Esophagus muscularis mucosa (tissue), 4 donors: ENCODE measurements around the gene REX1BD. TPM values are rescaled to one million over a fixed set of nuclear protein-coding genes. Genes with fewer than 3 reads are reported as not detected.

ENCODE experiments used
- DNase-seq: peaks from one replicate; pipeline ENCODE4 v3.0.0-alpha.2; 2017; ENCODE audit errors: extremely low spot score
- H3K27ac ChIP-seq, 4 donors: fragments of 200-600 bp; sonication (generic); replicated peaks in 1 of 4; 1 replicate in 3 of 4; 2 replicates in 1 of 4; pipeline ENCODE4 v1.5.1; 2016 to 2019; ENCODE audit warnings: mild to moderate bottlenecking in 1 of 4
- H3K27me3 ChIP-seq, 4 donors: fragments of 200-600 bp; sonication (generic); one replicate each; pipeline versions ENCODE4 v1.5.1 to v1.6.0; 2016 to 2019
- H3K36me3 ChIP-seq, 4 donors: fragments of 200-600 bp; sonication (generic); one replicate each; pipeline ENCODE4 v1.5.1; 2016 to 2019
- H3K4me1 ChIP-seq, 4 donors: fragments of 200-600 bp; sonication (generic); one replicate each; pipeline ENCODE4 v1.5.1; 2016 to 2019
- H3K4me3 ChIP-seq, 4 donors: fragments of 200-600 bp; sonication (generic); 1 replicate in 2 of 4; 2 replicates in 2 of 4; pipeline ENCODE4 v1.5.1; 2016 to 2019; ENCODE audit warnings: mild to moderate bottlenecking in 4 of 4, moderate library complexity in 1 of 4
- H3K9me3 ChIP-seq, 4 donors: fragments of 200-600 bp; sonication (generic); 1 replicate in 3 of 4; 2 replicates in 1 of 4; pipeline ENCODE4 v1.5.1; 2016 to 2019
- CTCF ChIP-seq, 3 experiments: fragments of 200-600 bp in 2 of 3; fragments of 450-650 bp in 1 of 3; sonication (generic) in 2 of 3; IDR thresholded peaks; one replicate each; pipeline ENCODE4 v1.5.1; 2017 to 2019; ENCODE audit warnings: antibody characterized with exemption in 3 of 3, mild to moderate bottlenecking in 2 of 3, moderate library complexity in 1 of 3
- EP300 ChIP-seq: sonication (generic); formaldehyde crosslinking; IDR thresholded peaks from one replicate; pipeline ENCODE4 v1.6.1; 2017; ENCODE audit warnings: antibody characterized with exemption
- POLR2A ChIP-seq: fragments of 450-650 bp; IDR thresholded peaks from one replicate; pipeline ENCODE4 v1.6.1; 2017; ENCODE audit warnings: antibody characterized with exemption, moderate library complexity, mild to moderate bottlenecking, low read depth
- POLR2AphosphoS5 ChIP-seq, 2 donors: sonication (generic); formaldehyde crosslinking; IDR thresholded peaks; one replicate each; pipeline ENCODE4 v1.6.1; 2017; ENCODE audit warnings: antibody characterized with exemption in 2 of 2
- WGBS: methylation state at CpG from one replicate; pipeline ENCODE4 v1.1.5; 2018; 5-methylcytosine and 5-hydroxymethylcytosine counted together
- intact Hi-C: fragments of 100-400 bp; cut with DNase I; formaldehyde crosslinking; loops from one replicate; pipeline ENCODE4 v1.15.1; 2023
- total RNA-seq, 4 donors: library from RNA; depleted of rRNA; stranded (reverse); fragments of >200 nt; gene quantifications; one replicate each; pipeline versions ENCODE4 v1.1.0 to v1.2.1, GENCODE V29; 2016

Gene REX1BD
- total RNA-seq, 4 donors from 2014 or later, result 56.1 to 77.7 (median 67.0) TPM

GRCh38 chr19:18574691-18575291 lies 13.8 kb upstream of the REX1BD start:
- Histone ChIP-seq H3K27ac (no peak overlapping the region), H3K9me3 (no peaks in the 10 kb centered on the region), H3K4me1 (peaks cover 22 to 26% (median 24%) of the 10 kb centered on the region in 4 donors), H3K27me3 (no peaks in the 10 kb centered on the region), H3K4me3 (no peak overlapping the region), H3K36me3 (peaks cover 35 to 56% (median 45%) of the 10 kb centered on the region in 4 donors)
- intact Hi-C loops, result no loop called here
- DNase-seq, result no peak
- WGBS, result 88% methylated on average over 11 of the region's 18 CpGs
- TF ChIP-seq EP300, result no peak
- no peak for TF ChIP-seq POLR2AphosphoS5 (IDR thresholded peaks at IDR 0.05)
- no peak for TF ChIP-seq POLR2A
- no peak for TF ChIP-seq CTCF (IDR thresholded peaks at IDR 0.05)

- no peak overlapping the region for H3K27ac ChIP-seq
- no peak overlapping the region for H3K4me3 ChIP-seq
- TF ChIP-seq EP300 (no peak), POLR2A (no peak), POLR2AphosphoS5 (IDR thresholded peaks at IDR 0.05) (no peak), CTCF (IDR thresholded peaks at IDR 0.05) (no peak)
- H3K4me1 ChIP-seq, result peaks cover 16 to 20% (median 19%) of the 10 kb centered on the region in 4 donors
- H3K9me3 ChIP-seq, result no peaks in the 10 kb centered on the region
- H3K36me3 ChIP-seq, result peaks cover 35 to 55% (median 45%) of the 10 kb centered on the region in 4 donors
- 93% methylated on average over 7 of the region's 8 CpGs for WGBS
- no peak for DNase-seq
- intact Hi-C loops, result no loop called here
- H3K27me3 ChIP-seq, result no peaks in the 10 kb centered on the region
Observed at GRCh38 chr19:18576383-18576782, 12.2 kb upstream of the REX1BD start.

GRCh38 chr19:18577365-18577914 lies 11.2 kb upstream of the REX1BD start:
- no peak overlapping the region for H3K27ac ChIP-seq
- peaks cover 35 to 55% (median 45%) of the 10 kb centered on the region in 4 donors for H3K36me3 ChIP-seq
- TF ChIP-seq CTCF (IDR thresholded peaks at IDR 0.05), result no peak
- no peak for TF ChIP-seq POLR2A
- no peak for TF ChIP-seq POLR2AphosphoS5 (IDR thresholded peaks at IDR 0.05)
- no peak for TF ChIP-seq EP300
- H3K27me3 ChIP-seq, result no peaks in the 10 kb centered on the region
- WGBS, result 93% methylated on average over 19 of the region's 21 CpGs
- peaks cover 12 to 17% (median 15%) of the 10 kb centered on the region in 4 donors for H3K4me1 ChIP-seq
- no peak overlapping the region for H3K4me3 ChIP-seq
- intact Hi-C loops, result no loop called here
- DNase-seq, result no peak
- no peaks in the 10 kb centered on the region for H3K9me3 ChIP-seq

- Histone ChIP-seq H3K36me3 (peaks cover 14 to 33% (median 24%) of the 10 kb centered on the region in 4 donors), H3K4me1 (no peaks in the 10 kb centered on the region), H3K27me3 (no peaks in the 10 kb centered on the region), H3K27ac (no peak overlapping the region), H3K9me3 (no peaks in the 10 kb centered on the region), H3K4me3 (no peak overlapping the region)
- TF ChIP-seq POLR2A (no peak), CTCF (IDR thresholded peaks at IDR 0.05) (no peak), EP300 (no peak), POLR2AphosphoS5 (IDR thresholded peaks at IDR 0.05) (no peak)
- intact Hi-C loops, result no loop called here
- 73% methylated on average over 7 of the region's 7 CpGs for WGBS
- no peak for DNase-seq
Observed at GRCh38 chr19:18580311-18580710, 8.3 kb upstream of the REX1BD start.
